Breast epithelium (tissue), 3 donors: ENCODE results near the gene XPA.

Source experiments
- POLR2A ChIP-seq: fragments of 450-650 bp; IDR thresholded peaks from one replicate; pipeline ENCODE4 v1.6.1; 2016; ENCODE audit warnings: antibody characterized with exemption, mild to moderate bottlenecking, moderate library complexity
- POLR2AphosphoS5 ChIP-seq, 3 donors: sonication (generic); formaldehyde crosslinking; IDR thresholded peaks; one replicate each; pipeline ENCODE4 v1.6.1; 2017; ENCODE audit warnings: antibody characterized with exemption in 3 of 3
- TF ChIP-seq, protein P1 (sequence below), 3 donors: fragments of 450-650 bp; IDR thresholded peaks; one replicate each; pipeline ENCODE4 v1.5.1; 2016 to 2017; ENCODE audit warnings: antibody characterized with exemption in 3 of 3, mild to moderate bottlenecking in 3 of 3, moderate library complexity in 3 of 3

DNA sequence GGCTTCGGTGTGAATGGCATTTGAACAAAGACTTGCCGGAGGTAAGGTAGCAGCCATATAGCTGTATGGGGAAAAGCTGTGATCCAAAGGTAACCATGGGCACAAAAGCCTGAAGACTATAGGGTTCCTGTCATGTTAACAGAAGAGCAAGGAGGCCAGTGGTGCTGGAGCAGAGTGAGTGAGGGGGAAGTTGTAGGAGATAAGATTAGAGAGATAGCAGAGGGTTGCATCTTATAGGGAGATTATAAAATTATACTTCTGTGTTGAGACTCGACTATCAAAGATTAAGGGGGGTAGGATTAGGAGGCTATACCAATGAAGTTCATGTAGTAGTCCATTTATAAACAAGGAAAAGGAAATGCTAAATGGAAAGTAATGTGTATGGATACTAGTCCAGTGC lies 60.2 kb downstream of the XPA start:
- TF ChIP-seq, protein P1, sequence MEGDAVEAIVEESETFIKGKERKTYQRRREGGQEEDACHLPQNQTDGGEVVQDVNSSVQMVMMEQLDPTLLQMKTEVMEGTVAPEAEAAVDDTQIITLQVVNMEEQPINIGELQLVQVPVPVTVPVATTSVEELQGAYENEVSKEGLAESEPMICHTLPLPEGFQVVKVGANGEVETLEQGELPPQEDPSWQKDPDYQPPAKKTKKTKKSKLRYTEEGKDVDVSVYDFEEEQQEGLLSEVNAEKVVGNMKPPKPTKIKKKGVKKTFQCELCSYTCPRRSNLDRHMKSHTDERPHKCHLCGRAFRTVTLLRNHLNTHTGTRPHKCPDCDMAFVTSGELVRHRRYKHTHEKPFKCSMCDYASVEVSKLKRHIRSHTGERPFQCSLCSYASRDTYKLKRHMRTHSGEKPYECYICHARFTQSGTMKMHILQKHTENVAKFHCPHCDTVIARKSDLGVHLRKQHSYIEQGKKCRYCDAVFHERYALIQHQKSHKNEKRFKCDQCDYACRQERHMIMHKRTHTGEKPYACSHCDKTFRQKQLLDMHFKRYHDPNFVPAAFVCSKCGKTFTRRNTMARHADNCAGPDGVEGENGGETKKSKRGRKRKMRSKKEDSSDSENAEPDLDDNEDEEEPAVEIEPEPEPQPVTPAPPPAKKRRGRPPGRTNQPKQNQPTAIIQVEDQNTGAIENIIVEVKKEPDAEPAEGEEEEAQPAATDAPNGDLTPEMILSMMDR (IDR thresholded peaks at IDR 0.05), result no peak
- TF ChIP-seq POLR2A (no peak), POLR2AphosphoS5 (IDR thresholded peaks at IDR 0.05) (no peak)
